Ishikawa (cell line): ENCODE data around the gene GATM.

Experiments used
- CEBPB ChIP-seq: IDR thresholded peaks from 2 replicates; pipeline ENCODE4 v1.6.1; 2012
- CREB1 ChIP-seq: IDR thresholded peaks from 2 replicates; pipeline ENCODE4 v1.6.1; 2012; ENCODE audit warnings: low read depth
- EGR1 ChIP-seq: IDR thresholded peaks from 2 replicates; pipeline ENCODE4 v1.6.1; 2012
- EP300 ChIP-seq: IDR thresholded peaks from 2 replicates; pipeline ENCODE4 v1.6.1; 2012; ENCODE audit warnings: borderline replicate concordance
- FOXM1 ChIP-seq: IDR thresholded peaks from 2 replicates; pipeline ENCODE4 v1.6.1; 2012; ENCODE audit warnings: low read depth, borderline replicate concordance
- NFIC ChIP-seq: IDR thresholded peaks from 2 replicates; pipeline ENCODE4 v1.6.1; 2012
- RAD21 ChIP-seq: IDR thresholded peaks from 2 replicates; pipeline ENCODE4 v1.6.1; 2012; ENCODE audit warnings: low read depth
- TAF1 ChIP-seq: IDR thresholded peaks from 2 replicates; pipeline ENCODE4 v1.6.1; 2012; ENCODE audit warnings: low read depth, mild to moderate bottlenecking
- TCF12 ChIP-seq: IDR thresholded peaks from 2 replicates; pipeline ENCODE4 v1.6.1; 2012; ENCODE audit warnings: low read depth
- TEAD4 ChIP-seq: IDR thresholded peaks from 2 replicates; pipeline ENCODE4 v1.6.1; 2012
- YY1 ChIP-seq: IDR thresholded peaks from 2 replicates; pipeline ENCODE4 v1.6.1; 2012; ENCODE audit warnings: low read depth
- ZBTB7A ChIP-seq: IDR thresholded peaks from 2 replicates; pipeline ENCODE4 v1.6.1; 2012; ENCODE audit warnings: low read depth
- TF ChIP-seq, protein P1 (sequence below): IDR thresholded peaks from 2 replicates; pipeline ENCODE4 v1.6.1; 2012; ENCODE audit warnings: low read depth, mild to moderate bottlenecking
- TF ChIP-seq, protein P2 (sequence below): IDR thresholded peaks from 2 replicates; pipeline ENCODE4 v1.6.1; 2012
- TF ChIP-seq, protein P3 (sequence below): IDR thresholded peaks from 2 replicates; pipeline ENCODE4 v1.6.1; 2012

The GATM gene

DNA sequence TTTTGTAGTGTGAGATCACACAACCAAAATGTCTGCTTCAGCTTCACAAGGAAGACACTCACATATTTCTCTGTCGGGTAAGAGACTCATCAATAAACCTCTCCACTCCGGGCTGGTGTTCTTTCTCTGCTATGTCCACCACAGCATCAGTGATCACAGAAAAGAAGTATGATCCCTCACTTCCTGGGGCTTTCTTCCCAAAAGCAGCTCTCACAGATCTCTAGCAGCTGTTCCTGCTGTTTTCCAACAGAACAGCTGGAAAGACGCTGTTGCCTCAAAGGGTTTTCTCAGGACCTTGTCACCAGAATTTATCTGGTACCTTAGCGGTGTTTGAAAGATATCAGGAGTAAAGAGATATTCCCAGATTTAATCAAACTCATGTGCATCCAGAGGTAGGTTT lies 46.4 kb downstream of the GATM start:
- no peak for TF ChIP-seq CEBPB
- no peak for TF ChIP-seq RAD21
- TF ChIP-seq, protein P1, sequence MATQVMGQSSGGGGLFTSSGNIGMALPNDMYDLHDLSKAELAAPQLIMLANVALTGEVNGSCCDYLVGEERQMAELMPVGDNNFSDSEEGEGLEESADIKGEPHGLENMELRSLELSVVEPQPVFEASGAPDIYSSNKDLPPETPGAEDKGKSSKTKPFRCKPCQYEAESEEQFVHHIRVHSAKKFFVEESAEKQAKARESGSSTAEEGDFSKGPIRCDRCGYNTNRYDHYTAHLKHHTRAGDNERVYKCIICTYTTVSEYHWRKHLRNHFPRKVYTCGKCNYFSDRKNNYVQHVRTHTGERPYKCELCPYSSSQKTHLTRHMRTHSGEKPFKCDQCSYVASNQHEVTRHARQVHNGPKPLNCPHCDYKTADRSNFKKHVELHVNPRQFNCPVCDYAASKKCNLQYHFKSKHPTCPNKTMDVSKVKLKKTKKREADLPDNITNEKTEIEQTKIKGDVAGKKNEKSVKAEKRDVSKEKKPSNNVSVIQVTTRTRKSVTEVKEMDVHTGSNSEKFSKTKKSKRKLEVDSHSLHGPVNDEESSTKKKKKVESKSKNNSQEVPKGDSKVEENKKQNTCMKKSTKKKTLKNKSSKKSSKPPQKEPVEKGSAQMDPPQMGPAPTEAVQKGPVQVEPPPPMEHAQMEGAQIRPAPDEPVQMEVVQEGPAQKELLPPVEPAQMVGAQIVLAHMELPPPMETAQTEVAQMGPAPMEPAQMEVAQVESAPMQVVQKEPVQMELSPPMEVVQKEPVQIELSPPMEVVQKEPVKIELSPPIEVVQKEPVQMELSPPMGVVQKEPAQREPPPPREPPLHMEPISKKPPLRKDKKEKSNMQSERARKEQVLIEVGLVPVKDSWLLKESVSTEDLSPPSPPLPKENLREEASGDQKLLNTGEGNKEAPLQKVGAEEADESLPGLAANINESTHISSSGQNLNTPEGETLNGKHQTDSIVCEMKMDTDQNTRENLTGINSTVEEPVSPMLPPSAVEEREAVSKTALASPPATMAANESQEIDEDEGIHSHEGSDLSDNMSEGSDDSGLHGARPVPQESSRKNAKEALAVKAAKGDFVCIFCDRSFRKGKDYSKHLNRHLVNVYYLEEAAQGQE, result no peak
- no peak for TF ChIP-seq EGR1
- TF ChIP-seq NFIC, result no peak
- no peak for TF ChIP-seq ZBTB7A
- TF ChIP-seq TCF12, result no peak
- no peak for TF ChIP-seq EP300
- TF ChIP-seq, protein P2, sequence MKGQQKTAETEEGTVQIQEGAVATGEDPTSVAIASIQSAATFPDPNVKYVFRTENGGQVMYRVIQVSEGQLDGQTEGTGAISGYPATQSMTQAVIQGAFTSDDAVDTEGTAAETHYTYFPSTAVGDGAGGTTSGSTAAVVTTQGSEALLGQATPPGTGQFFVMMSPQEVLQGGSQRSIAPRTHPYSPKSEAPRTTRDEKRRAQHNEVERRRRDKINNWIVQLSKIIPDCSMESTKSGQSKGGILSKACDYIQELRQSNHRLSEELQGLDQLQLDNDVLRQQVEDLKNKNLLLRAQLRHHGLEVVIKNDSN, result no peak
- TF ChIP-seq CREB1, result no peak
- TF ChIP-seq YY1, result no peak

DNA sequence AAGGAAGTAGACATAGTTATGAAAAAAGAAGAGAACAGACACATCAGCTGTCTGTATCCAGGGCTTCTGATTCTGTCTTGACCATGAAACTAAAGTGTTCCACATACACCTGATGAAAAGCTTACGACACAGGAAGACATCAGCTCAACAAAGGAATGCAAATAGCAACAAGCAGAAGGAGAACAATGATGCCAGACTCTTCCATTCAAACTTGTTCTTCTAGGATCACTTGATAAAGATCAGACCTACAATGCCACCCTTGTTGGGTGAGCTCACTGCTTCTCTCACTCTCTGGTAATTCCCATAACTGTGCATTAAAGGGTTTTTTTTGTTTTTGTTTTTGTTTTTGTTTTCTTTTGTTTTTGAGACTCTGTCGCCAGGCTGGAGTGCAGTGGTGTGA lies 49.7 kb downstream of the GATM start:
- no peak for TF ChIP-seq EGR1
- no peak for TF ChIP-seq FOXM1
- TF ChIP-seq EP300, result no peak
- no peak for TF ChIP-seq ZBTB7A
- no peak for TF ChIP-seq TAF1
- no peak for TF ChIP-seq RAD21
- TF ChIP-seq, protein P1, result no peak
- TF ChIP-seq CEBPB, result no peak
- no peak for TF ChIP-seq CREB1
- no peak for TF ChIP-seq YY1
- TF ChIP-seq, protein P3, sequence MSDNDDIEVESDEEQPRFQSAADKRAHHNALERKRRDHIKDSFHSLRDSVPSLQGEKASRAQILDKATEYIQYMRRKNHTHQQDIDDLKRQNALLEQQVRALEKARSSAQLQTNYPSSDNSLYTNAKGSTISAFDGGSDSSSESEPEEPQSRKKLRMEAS, result no peak
- TF ChIP-seq NFIC, result no peak
- no peak for TF ChIP-seq TEAD4
- no peak for TF ChIP-seq TCF12
- TF ChIP-seq, protein P2, result no peak

DNA sequence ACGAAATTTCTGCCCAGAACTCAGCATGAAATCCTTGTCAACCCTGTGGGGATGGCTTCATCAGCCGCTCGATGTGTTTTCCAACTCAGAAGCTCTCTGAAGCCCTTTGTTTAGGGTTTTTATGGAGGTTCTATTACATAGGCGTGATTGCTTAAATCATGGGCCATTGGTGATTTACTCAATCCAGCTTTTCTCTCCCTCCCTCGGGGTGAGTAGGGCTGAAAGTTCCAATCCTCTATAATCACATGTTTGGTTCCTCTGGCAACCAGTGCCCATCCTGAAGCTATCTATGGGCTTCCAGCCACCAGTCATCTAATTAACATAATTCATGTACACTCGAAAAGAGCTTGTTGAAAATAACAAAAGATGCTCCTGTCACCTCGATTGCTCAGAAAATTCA lies 51.6 kb downstream of the GATM start:
- TF ChIP-seq, protein P1, result no peak
- TF ChIP-seq TCF12 (no peak), NFIC (no peak), RAD21 (no peak), CEBPB (no peak), YY1 (no peak), ZBTB7A (no peak)

DNA sequence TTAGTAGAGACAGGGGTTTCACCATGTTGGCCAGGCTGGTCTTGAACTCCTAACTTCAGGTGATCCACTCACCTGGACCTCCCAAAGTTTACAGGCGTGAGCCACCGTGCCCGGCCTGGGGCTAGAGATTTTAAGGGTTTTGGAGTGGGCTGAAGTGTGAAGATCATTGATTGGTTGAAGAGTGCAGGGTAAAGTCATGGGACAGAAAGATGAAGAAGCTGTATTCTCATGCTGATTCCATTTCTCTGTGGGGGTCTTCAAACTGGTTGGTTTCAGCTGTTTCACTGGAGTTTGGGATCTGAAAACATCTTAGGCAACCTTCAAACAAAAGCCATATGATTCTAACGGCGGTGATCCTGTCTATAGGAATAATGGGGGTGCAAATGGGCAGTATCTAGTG lies 52.1 kb downstream of the GATM start:
- TF ChIP-seq, protein P3, result no peak
- TF ChIP-seq TEAD4 (no peak), FOXM1 (no peak), EP300 (no peak), CEBPB (no peak), TAF1 (no peak), NFIC (no peak), YY1 (no peak), RAD21 (no peak), TCF12 (no peak), ZBTB7A (no peak), EGR1 (no peak), CREB1 (no peak)
- TF ChIP-seq, protein P2, result no peak
- TF ChIP-seq, protein P1, result no peak
